ENCODE measurements around the gene ASXL1. TPM values are rescaled to one million over a fixed set of nuclear protein-coding genes. Genes with fewer than 3 reads are reported as not detected.

Gene ASXL1
- total and polyA plus RNA-seq, 9 of the 15 experiments (the other 6 are each of a cell fraction or from before 2014, with no cell fraction given), result 6.5 to 65.3 (median 32.3) TPM

DNA sequence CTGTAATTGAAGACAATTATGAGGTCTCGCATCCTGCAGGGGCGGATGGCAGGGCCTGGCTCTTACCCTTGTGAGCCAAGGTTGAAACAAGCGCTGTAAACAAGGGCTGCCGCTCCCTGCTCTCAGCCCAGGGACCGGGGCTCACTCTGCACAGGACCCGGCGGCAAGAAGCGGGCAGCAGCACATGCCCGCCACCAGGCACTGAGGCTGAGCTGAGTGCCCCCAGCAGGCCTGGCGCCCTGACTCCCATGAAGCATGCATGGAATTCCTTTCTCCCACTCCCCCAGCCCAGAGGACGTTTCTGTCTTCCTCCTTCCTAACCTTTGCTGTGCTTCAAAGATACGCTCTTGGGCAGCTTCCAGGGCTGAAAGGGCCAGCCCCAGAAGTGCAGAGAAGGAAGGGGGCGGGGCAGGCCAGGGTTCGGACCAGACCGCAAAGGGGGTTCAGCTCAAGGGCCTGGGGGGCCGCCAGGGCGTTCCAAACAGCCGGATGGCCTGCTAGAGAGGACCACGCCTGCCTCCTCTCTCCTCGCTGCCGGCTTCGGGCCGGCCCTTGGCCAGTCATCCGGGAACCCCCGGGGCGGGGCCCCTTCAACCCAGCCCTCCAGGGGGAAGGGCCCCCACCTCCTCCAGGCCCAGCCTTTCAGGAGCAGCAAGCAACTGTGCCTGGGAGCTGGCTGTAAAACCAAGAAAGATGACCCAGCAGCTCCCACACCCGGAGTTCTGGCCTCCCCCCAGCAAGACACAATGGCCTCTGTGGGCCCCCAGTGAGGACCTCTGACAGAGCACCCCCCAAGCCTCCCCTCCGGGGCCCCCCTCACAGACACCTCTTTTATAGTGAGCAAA is 117.1 kb downstream of the ASXL1 start (continued):
- TF ChIP-seq RFX5 (IDR thresholded peaks at IDR 0.05; ENCODE audit: low read depth, low read length), result no peak
- no peak for TF ChIP-seq YBX1 (IDR thresholded peaks at IDR 0.05)
- TF ChIP-seq POU5F1 (IDR thresholded peaks at IDR 0.05; ENCODE audit: borderline replicate concordance, low read depth, low read length, partially characterized antibody), result no peak
- TF ChIP-seq PHTF2 (CRISPR knock-in tag; IDR thresholded peaks at IDR 0.05), result no peak
- no peak for TF ChIP-seq FUS (optimal IDR thresholded peaks at IDR 0.05; ENCODE audit: low read depth, low read length)
- TF ChIP-seq ZNF23 (CRISPR knock-in tag; IDR thresholded peaks at IDR 0.05), result no peak
- no peak for TF ChIP-seq STAT5B (CRISPR knock-in tag; IDR thresholded peaks at IDR 0.05)
- TF ChIP-seq, protein P1, sequence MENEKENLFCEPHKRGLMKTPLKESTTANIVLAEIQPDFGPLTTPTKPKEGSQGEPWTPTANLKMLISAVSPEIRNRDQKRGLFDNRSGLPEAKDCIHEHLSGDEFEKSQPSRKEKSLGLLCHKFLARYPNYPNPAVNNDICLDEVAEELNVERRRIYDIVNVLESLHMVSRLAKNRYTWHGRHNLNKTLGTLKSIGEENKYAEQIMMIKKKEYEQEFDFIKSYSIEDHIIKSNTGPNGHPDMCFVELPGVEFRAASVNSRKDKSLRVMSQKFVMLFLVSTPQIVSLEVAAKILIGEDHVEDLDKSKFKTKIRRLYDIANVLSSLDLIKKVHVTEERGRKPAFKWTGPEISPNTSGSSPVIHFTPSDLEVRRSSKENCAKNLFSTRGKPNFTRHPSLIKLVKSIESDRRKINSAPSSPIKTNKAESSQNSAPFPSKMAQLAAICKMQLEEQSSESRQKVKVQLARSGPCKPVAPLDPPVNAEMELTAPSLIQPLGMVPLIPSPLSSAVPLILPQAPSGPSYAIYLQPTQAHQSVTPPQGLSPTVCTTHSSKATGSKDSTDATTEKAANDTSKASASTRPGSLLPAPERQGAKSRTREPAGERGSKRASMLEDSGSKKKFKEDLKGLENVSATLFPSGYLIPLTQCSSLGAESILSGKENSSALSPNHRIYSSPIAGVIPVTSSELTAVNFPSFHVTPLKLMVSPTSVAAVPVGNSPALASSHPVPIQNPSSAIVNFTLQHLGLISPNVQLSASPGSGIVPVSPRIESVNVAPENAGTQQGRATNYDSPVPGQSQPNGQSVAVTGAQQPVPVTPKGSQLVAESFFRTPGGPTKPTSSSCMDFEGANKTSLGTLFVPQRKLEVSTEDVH (IDR thresholded peaks at IDR 0.05; ENCODE audit: low read depth, partially characterized antibody), result no peak
- TF ChIP-seq TCF7L2 (IDR thresholded peaks at IDR 0.05; ENCODE audit: low read depth, low read length), result no peak
- TF ChIP-seq KAT7 (CRISPR knock-in tag; IDR thresholded peaks at IDR 0.05; ENCODE audit: borderline replicate concordance), result no peak
- TF ChIP-seq HDGF (IDR thresholded peaks at IDR 0.05), result no peak
- TF ChIP-seq, protein P2, sequence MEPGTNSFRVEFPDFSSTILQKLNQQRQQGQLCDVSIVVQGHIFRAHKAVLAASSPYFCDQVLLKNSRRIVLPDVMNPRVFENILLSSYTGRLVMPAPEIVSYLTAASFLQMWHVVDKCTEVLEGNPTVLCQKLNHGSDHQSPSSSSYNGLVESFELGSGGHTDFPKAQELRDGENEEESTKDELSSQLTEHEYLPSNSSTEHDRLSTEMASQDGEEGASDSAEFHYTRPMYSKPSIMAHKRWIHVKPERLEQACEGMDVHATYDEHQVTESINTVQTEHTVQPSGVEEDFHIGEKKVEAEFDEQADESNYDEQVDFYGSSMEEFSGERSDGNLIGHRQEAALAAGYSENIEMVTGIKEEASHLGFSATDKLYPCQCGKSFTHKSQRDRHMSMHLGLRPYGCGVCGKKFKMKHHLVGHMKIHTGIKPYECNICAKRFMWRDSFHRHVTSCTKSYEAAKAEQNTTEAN (CRISPR knock-in tag; IDR thresholded peaks at IDR 0.05), result no peak
- TF ChIP-seq TOE1 (IDR thresholded peaks at IDR 0.05; ENCODE audit: borderline replicate concordance), result peak; percentile 89; the same call in 1 of the 2 replicates
- no peak for TF ChIP-seq TOE1 (CRISPR knock-in tag; IDR thresholded peaks at IDR 0.05; ENCODE audit: borderline replicate concordance, low read depth)
- no peak; the same call in 1 of the 2 replicates for TF ChIP-seq KLF1 (tag; IDR thresholded peaks at IDR 0.05)
- TF ChIP-seq, protein P3, sequence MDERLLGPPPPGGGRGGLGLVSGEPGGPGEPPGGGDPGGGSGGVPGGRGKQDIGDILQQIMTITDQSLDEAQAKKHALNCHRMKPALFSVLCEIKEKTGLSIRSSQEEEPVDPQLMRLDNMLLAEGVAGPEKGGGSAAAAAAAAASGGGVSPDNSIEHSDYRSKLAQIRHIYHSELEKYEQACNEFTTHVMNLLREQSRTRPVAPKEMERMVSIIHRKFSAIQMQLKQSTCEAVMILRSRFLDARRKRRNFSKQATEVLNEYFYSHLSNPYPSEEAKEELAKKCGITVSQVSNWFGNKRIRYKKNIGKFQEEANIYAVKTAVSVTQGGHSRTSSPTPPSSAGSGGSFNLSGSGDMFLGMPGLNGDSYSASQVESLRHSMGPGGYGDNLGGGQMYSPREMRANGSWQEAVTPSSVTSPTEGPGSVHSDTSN (CRISPR knock-in tag; IDR thresholded peaks at IDR 0.05; ENCODE audit: low read depth), result no peak
- TF ChIP-seq, protein P3 (tag; conservative IDR thresholded peaks at IDR 0.05; ENCODE audit: low read depth), result no peak
- TF ChIP-seq HMG20A (CRISPR knock-in tag; conservative IDR thresholded peaks at IDR 0.05), result no peak
- no peak for TF ChIP-seq CBX3 (IDR thresholded peaks at IDR 0.05; ENCODE audit: borderline replicate concordance in 1 of 2, low read length in 2 of 2)
- TF ChIP-seq ILF3 (IDR thresholded peaks at IDR 0.05; ENCODE audit: borderline replicate concordance), result no peak
- no peak for TF ChIP-seq TCFL5 (CRISPR knock-in tag; conservative IDR thresholded peaks at IDR 0.05)
- TF ChIP-seq ZNF785 (CRISPR knock-in tag; IDR thresholded peaks at IDR 0.05), result no peak
- TF ChIP-seq NBN (IDR thresholded peaks at IDR 0.05; ENCODE audit: low read depth), result 0 out of 2 replicates have a peak, but pooled peaks have one; percentile 28
